Skeletal muscle satellite cell (primary cell): ENCODE measurements around the gene DET1.

Experiments
- H3K27me3 ChIP-seq: 2 replicates; pipeline ENCODE4 v1.7.0; 2013; ENCODE audit warnings: low read length; ENCODE audit not compliant: control insufficient read depth, insufficient read depth
- H3K36me3 ChIP-seq: 2 replicates; pipeline ENCODE4 v1.7.0; 2013; ENCODE audit warnings: mild to moderate bottlenecking, control low read depth, low read length; ENCODE audit not compliant: insufficient read depth
- H3K4me1 ChIP-seq: 2 replicates; pipeline ENCODE4 v1.7.0; 2013; ENCODE audit warnings: low read length; ENCODE audit not compliant: control insufficient read depth, insufficient read depth
- H3K4me2 ChIP-seq: 2 replicates; pipeline ENCODE4 v1.7.0; 2013; ENCODE audit warnings: mild to moderate bottlenecking, low read length
- H3K4me3 ChIP-seq: 2 replicates; pipeline ENCODE4 v1.7.0; 2013; ENCODE audit warnings: low read length
- H3K9ac ChIP-seq: 2 replicates; pipeline ENCODE4 v1.7.0; 2013; ENCODE audit warnings: mild to moderate bottlenecking, low read depth, low read length, moderate library complexity
- H3K9me3 ChIP-seq: replicated peaks from 2 replicates; pipeline ENCODE4 v1.7.0; 2013; ENCODE audit warnings: mild to moderate bottlenecking, control low read depth, low read length

Gene DET1

GRCh38 chr15:88512601-88513000 is 33.9 kb downstream of the DET1 start:
- no peak overlapping the region for H3K9ac ChIP-seq
- peaks cover 11% of the 10 kb centered on the region for H3K36me3 ChIP-seq
- H3K9me3 ChIP-seq = no peaks in the 10 kb centered on the region

DNA sequence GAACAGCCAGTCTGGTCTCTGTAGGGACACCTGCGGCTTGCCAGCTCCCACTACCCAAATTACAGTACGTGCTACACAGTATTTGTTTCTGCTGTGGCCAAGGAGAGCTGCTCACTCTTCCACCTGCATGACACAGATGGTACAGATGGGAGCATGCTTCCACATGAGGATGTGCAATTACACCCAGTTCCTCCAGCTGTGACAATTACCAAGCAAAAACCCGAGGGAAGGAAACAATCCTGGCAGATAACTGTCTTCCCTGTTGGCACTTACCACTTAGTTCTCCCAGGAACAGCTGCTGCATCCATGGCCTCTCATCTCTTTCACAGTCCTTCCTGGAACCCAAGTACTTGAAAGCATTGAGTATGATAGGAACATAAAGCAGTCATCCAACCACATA is 34.4 kb downstream of the DET1 start:
- Histone ChIP-seq H3K9ac (no peak overlapping the region), H3K4me2 (no peak overlapping the region), H3K36me3 (peaks cover 15% of the 10 kb centered on the region), H3K4me1 (no peaks in the 10 kb centered on the region), H3K27me3 (no peaks in the 10 kb centered on the region), H3K4me3 (no peak overlapping the region), H3K9me3 (no peaks in the 10 kb centered on the region)

More at GRCh38 chr15:88512601-88513000, 33.9 kb downstream of the DET1 start:
- H3K27me3 ChIP-seq = no peaks in the 10 kb centered on the region
- H3K4me2 ChIP-seq = no peak overlapping the region
- no peak overlapping the region for H3K4me3 ChIP-seq
- H3K4me1 ChIP-seq = no peaks in the 10 kb centered on the region

GRCh38 chr15:88511161-88511560 is 35.3 kb downstream of the DET1 start:
- no peak overlapping the region for H3K4me2 ChIP-seq
- no peaks in the 10 kb centered on the region for H3K9me3 ChIP-seq
- peaks cover 15% of the 10 kb centered on the region for H3K36me3 ChIP-seq
- no peak overlapping the region for H3K4me3 ChIP-seq
- no peak overlapping the region for H3K9ac ChIP-seq
- H3K27me3 ChIP-seq = no peaks in the 10 kb centered on the region
- H3K4me1 ChIP-seq = no peaks in the 10 kb centered on the region

- no peak overlapping the region for H3K9ac ChIP-seq
- H3K4me1 ChIP-seq = no peaks in the 10 kb centered on the region
- peaks cover 20% of the 10 kb centered on the region for H3K36me3 ChIP-seq
- H3K27me3 ChIP-seq = no peaks in the 10 kb centered on the region
- no peak overlapping the region for H3K4me2 ChIP-seq
- H3K9me3 ChIP-seq = no peaks in the 10 kb centered on the region
- H3K4me3 ChIP-seq = no peak overlapping the region
Observed at GRCh38 chr15:88509964-88510363, 36.5 kb downstream of the DET1 start.

- Histone ChIP-seq H3K4me2 (no peak overlapping the region), H3K9me3 (no peaks in the 10 kb centered on the region), H3K9ac (no peak overlapping the region), H3K4me1 (no peaks in the 10 kb centered on the region), H3K4me3 (no peak overlapping the region), H3K27me3 (no peaks in the 10 kb centered on the region), H3K36me3 (peaks cover 20% of the 10 kb centered on the region)
Observed at GRCh38 chr15:88509321-88509720, 37.2 kb downstream of the DET1 start.

DNA sequence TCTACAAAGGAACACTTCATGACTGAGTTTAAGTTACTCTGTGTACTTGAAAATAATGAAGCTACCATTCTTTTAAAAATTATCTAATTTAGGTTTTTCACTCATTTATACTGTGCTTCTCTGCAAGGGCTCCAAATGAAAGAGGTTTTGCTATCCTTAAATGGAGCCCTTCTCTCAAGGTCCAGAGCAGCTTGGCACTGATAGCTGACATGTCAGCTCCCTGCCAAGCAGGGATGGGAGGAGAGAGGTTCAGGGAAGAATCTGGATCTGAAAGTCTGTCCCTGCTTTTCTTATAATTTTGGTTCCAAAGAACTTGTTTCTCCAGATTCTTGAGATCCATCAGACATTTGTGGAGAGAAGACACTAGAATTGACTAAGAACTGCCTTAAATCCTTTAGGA is 39.9 kb downstream of the DET1 start:
- Histone ChIP-seq H3K4me1 (no peaks in the 10 kb centered on the region), H3K36me3 (peaks cover 10% of the 10 kb centered on the region), H3K27me3 (no peaks in the 10 kb centered on the region), H3K9ac (no peak overlapping the region), H3K4me2 (no peak overlapping the region), H3K9me3 (no peaks in the 10 kb centered on the region), H3K4me3 (no peak overlapping the region)

GRCh38 chr15:88505721-88506120 is 40.8 kb downstream of the DET1 start:
- H3K4me1 ChIP-seq = no peaks in the 10 kb centered on the region
- H3K4me2 ChIP-seq = no peak overlapping the region
- H3K4me3 ChIP-seq = no peak overlapping the region
- peaks cover 10% of the 10 kb centered on the region for H3K36me3 ChIP-seq
- no peaks in the 10 kb centered on the region for H3K9me3 ChIP-seq
- no peaks in the 10 kb centered on the region for H3K27me3 ChIP-seq
- no peak overlapping the region for H3K9ac ChIP-seq

- Histone ChIP-seq H3K27me3 (no peaks in the 10 kb centered on the region), H3K4me1 (no peaks in the 10 kb centered on the region), H3K9ac (no peak overlapping the region), H3K4me2 (no peak overlapping the region), H3K9me3 (no peaks in the 10 kb centered on the region), H3K4me3 (no peak overlapping the region), H3K36me3 (peaks cover 10% of the 10 kb centered on the region)
Observed at GRCh38 chr15:88504445-88504844, 42.0 kb downstream of the DET1 start.

DNA sequence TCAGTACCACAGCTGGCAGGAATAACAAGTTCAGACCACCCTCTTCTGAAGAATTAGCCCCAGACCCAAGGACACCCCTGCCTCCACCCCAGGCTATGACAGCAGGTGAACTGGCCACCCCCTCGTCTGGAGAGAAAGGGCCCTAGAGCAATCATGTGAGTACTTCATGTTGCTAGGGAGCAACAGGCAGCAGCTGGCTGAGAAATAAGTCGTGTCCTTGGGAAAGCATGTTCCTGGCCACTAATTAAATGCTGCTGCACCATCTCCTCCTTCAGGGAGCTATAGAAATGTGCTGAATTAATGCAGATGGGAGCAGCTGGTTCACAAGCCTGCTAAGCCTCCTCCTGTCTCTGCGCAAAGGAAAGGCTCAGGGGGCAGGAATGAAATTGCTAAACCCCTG is 47.5 kb downstream of the DET1 start:
- no peaks in the 10 kb centered on the region for H3K9me3 ChIP-seq
- no peak overlapping the region for H3K9ac ChIP-seq
- H3K4me2 ChIP-seq = no peak overlapping the region
- no peaks in the 10 kb centered on the region for H3K27me3 ChIP-seq
- H3K4me3 ChIP-seq = no peak overlapping the region
- no peaks in the 10 kb centered on the region for H3K36me3 ChIP-seq
- no peaks in the 10 kb centered on the region for H3K4me1 ChIP-seq

DNA sequence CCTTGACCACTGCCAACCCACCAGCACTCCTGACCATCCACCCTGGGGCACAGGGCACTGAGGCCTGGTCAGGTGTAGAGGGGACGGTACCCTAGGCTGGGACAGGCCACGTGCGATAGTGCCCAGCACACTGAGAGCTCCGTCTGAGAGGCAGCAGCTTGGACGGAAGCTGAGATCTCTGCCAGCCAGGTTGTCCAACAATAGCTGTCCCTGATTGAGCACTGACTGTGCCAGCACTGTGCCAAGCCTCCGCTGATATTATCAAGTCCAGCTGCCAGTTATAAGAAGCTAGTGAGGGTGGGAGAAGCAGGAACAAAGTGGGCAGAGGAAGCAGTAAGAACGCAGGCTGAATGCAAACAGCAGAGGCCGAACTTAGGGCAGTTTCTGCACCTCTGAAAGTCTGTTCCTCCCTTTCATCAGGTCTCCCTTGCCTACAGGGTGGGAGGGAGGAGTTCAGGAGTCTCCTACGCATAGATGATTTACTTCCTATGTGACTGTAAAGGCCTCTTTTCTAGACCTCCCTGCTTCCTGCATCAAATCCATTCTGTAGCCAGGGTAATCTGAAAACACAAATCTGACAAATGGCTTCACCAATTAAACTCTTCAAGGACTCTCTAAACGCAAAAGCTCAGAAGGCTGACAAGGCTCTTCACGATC is 49.2 kb downstream of the DET1 start:
- H3K4me2 ChIP-seq = no peak overlapping the region
- no peaks in the 10 kb centered on the region for H3K4me1 ChIP-seq
- no peaks in the 10 kb centered on the region for H3K9me3 ChIP-seq

DNA sequence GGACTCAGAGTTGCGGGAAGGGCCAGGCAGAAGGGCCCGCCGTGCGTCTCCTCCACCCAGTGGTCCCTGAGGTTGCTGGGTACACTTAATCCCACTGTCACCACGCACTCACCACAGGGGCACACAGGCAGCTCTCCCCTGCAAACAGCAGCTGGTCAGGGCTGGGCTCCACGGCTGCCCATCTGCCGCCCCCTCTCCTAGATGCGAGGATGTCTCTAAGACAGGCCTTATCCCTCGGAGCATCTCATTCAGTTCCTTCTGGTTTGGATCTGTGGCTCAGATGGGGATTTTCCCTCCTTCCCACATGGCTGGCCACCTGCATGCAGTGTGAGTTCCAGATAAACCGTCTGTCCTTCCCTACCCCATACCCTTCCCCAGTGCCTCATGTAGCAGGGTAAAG is 52.6 kb downstream of the DET1 start:
- Histone ChIP-seq H3K4me1 (no peaks in the 10 kb centered on the region), H3K36me3 (no peaks in the 10 kb centered on the region), H3K4me3 (no peak overlapping the region), H3K27me3 (no peaks in the 10 kb centered on the region), H3K9me3 (no peaks in the 10 kb centered on the region), H3K4me2 (no peak overlapping the region), H3K9ac (no peak overlapping the region)

More for the DNA sequence above, 49.2 kb downstream of the DET1 start:
- H3K36me3 ChIP-seq = no peaks in the 10 kb centered on the region
- no peak overlapping the region for H3K9ac ChIP-seq
- no peaks in the 10 kb centered on the region for H3K27me3 ChIP-seq
- no peak overlapping the region for H3K4me3 ChIP-seq

DNA sequence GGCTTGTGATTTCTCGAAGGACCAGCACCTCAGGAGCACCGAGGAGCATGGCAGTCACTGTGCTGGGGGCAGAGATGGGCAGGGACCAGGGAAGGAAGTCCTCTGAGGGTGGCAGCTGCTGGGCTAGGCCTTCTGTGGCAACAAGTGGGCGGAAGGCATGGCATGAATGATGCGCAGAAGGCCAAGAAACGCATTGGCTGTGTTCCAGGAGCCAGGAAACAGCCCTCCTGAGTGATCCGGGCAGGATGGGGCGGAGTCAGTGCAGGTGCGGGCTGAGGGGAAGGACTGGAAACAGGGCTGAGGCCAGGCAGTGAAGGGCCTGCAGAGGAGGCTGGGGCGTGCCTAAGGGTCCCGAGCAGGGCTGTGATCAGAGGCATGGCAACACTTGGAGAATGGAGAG is 55.3 kb downstream of the DET1 start:
- no peaks in the 10 kb centered on the region for H3K36me3 ChIP-seq
- no peaks in the 10 kb centered on the region for H3K9me3 ChIP-seq
- H3K4me2 ChIP-seq = no peak overlapping the region
- no peaks in the 10 kb centered on the region for H3K27me3 ChIP-seq
- H3K9ac ChIP-seq = no peak overlapping the region
- no peak overlapping the region for H3K4me3 ChIP-seq
- H3K4me1 ChIP-seq = peaks cover 6% of the 10 kb centered on the region
